ENCODE data around the gene DIPK2B. TPM values are rescaled to one million over a fixed set of nuclear protein-coding genes. Genes with fewer than 3 reads are reported as not detected.

DIPK2B gene, protein sequence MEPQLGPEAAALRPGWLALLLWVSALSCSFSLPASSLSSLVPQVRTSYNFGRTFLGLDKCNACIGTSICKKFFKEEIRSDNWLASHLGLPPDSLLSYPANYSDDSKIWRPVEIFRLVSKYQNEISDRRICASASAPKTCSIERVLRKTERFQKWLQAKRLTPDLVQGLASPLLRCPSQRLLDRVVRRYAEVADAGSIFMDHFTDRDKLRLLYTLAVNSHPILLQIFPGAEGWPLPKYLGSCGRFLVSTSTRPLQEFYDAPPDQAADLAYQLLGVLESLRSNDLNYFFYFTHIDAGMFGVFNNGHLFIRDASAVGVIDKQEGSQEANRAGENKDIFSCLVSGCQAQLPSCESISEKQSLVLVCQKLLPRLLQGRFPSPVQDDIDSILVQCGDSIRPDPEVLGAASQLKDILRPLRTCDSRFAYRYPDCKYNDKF
- 0.20 TPM for total RNA-seq

- ATAC-seq, result no peak
- DNase-seq (ENCODE audit: low spot score), result no peak
Observed at GRCh38 chrX:45200741-45201234, at the start of gene DIPK2B. TSS of gene DIPK2B (minus strand) at chrX:45200876. CDS start at chrX:45200826, 50 bp downstream.

- DNase-seq (ENCODE audit: low spot score), result no peak
Observed at GRCh38 chrX:45240301-45240700, 39.6 kb upstream of the DIPK2B start.

GRCh38 chrX:45238489-45238888 lies 37.8 kb upstream of the DIPK2B start:
- no peak for DNase-seq (ENCODE audit: low spot score)
- ATAC-seq, result no peak

More at GRCh38 chrX:45240301-45240700, 39.6 kb upstream of the DIPK2B start:
- no peak for ATAC-seq

DNA sequence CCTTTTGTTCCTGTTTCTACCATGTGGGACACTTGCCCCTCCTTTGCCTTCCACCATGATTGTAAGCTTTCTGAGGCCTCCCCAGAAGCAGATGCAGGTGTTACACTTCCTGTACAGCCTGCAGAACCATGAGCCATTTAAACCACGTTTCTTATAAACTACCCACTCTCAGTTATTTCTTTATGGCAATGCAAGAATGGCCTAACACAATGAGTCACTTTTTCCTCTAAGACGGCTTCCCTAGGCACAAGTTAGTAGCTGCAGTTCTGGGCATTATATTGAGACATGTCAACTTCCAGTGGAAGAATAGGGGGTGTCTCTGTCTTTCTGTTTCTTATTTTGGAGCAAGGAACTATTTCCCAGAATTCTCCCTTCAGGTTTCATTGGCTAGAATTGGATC lies 32.9 kb upstream of the DIPK2B start:
- ATAC-seq, result no peak
- no peak for DNase-seq (ENCODE audit: low spot score)

- DNase-seq (ENCODE audit: low spot score) (no peak), ATAC-seq (no peak)
Observed at GRCh38 chrX:45232139-45232538, 31.5 kb upstream of the DIPK2B start.

- no peak for ATAC-seq
- DNase-seq (ENCODE audit: low spot score), result no peak
Observed at GRCh38 chrX:45230410-45230809, 29.7 kb upstream of the DIPK2B start.

DNA sequence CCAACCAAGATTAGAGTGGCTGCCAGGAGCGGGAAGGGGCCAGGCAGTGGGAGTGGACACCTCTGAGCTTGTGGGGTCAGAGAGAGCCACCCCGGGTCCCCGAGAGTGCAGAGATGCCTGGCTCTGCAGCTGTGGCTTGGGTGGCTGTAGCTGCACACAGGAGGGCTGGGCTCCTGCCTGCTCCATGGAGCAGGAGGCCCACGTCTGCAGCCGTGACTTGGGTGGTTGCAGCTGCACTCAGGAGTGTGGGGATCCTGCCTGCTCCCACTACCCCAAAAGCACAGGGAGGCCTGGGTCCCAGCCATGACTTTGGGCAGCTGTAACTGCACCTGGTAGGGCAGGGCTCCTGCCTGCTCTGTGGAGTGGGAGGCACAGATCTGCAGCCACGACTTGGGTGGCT lies 28.7 kb upstream of the DIPK2B start:
- ATAC-seq (no peak), DNase-seq (ENCODE audit: low spot score) (no peak)

DNA sequence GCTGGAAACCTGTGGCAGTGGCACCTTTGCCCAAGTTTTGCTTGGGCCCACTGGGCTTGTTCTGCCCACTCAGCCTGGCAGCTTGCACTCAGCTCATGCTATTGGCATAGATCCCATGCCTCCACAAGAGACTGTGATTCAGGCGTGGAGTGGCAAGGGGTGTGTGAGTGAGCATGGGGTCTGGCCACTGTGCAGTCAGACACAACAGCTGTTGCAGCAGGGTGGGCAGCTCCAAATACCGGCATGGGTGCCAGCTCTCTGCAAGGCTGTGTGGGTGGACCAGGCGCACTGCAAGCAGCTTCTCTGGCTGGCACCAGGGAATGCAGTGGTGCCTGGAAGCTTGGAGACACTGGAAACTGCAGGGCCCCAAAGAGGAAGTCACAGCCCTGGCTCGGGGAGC lies 27.4 kb upstream of the DIPK2B start:
- ATAC-seq (no peak), DNase-seq (ENCODE audit: low spot score) (no peak)

- ATAC-seq (no peak), DNase-seq (ENCODE audit: low spot score) (no peak)
Observed at GRCh38 chrX:45208121-45208856, 7.6 kb upstream of the DIPK2B start.

GRCh38 chrX:45202171-45202570 lies 1.5 kb upstream of the DIPK2B start:
- no peak for ATAC-seq

GRCh38 chrX:45198706-45199105 lies 2.0 kb downstream of the DIPK2B start:
- DNase-seq (ENCODE audit: low spot score), result no peak
- ATAC-seq, result no peak

More at GRCh38 chrX:45202171-45202570, 1.5 kb upstream of the DIPK2B start:
- no peak for DNase-seq (ENCODE audit: low spot score)

GRCh38 chrX:45198301-45198700 lies 2.4 kb downstream of the DIPK2B start:
- DNase-seq (ENCODE audit: low spot score), result no peak
- ATAC-seq, result no peak

DNA sequence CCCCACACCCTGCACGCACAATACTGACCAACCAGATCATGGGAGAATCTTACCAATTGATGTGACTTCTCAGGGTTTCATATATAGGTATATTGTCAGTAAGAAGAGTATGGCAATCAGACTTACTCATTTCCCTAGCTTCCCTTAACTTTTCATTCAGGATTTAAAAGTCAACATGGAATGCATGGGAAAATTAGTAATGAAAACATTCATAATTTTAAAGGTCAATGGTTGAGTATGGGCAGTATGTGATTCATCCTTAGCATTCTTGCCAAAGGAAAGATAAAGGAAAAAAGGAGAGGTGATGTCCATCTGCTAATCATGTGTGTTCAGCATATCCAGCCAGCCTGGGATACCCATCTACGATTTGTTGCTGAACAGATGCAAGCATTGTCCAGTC lies 4.0 kb downstream of the DIPK2B start:
- no peak for DNase-seq (ENCODE audit: low spot score)
- no peak for ATAC-seq

GRCh38 chrX:45191820-45192409 lies 8.8 kb downstream of the DIPK2B start:
- no peak for DNase-seq (ENCODE audit: low spot score)
- no peak for ATAC-seq

DNA sequence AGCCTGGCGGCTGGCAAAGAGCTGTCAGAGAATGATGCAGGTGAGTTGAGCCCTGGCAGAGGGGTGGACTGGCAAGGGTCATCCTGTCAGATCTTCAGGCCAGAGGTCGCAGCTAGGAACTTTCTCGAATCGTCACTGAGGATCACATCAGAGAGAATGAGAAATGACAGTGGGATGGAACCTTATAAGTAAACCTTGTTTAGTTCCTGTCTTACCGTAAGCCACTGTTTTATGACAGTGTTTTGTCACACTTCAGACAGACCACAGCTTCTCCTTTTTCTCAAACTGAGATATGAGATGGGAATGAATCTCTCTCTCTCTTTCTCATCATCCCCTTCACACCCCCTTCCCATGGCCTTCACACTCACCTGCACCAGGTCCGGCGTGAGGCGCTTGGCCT lies 9.3 kb downstream of the DIPK2B start:
- no peak for DNase-seq (ENCODE audit: low spot score)

GRCh38 chrX:45187731-45188130 lies 12.9 kb downstream of the DIPK2B start:
- ATAC-seq, result no peak

More for the DNA sequence above, 9.3 kb downstream of the DIPK2B start:
- no peak for ATAC-seq

DNA sequence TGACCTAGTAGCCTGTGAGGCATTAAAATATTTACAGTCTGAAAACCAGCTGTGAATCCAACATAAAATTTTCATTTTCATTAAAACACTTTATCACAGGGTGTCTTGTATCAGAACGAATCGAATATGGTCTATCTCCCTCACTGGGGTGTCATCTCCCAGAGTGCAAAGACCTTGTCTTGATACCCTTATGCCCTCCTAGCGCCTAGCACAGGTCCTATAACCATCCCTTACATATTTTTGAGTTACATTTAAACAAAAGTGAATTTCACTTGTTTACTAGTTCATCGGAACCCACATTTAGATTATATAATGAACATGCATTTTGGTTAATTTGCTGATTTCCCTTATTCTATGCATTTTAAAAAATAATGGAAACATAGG lies 14.0 kb downstream of the DIPK2B start:
- ATAC-seq (no peak), DNase-seq (ENCODE audit: low spot score) (no peak)

More at GRCh38 chrX:45187731-45188130, 12.9 kb downstream of the DIPK2B start:
- DNase-seq (ENCODE audit: low spot score), result no peak

DNA sequence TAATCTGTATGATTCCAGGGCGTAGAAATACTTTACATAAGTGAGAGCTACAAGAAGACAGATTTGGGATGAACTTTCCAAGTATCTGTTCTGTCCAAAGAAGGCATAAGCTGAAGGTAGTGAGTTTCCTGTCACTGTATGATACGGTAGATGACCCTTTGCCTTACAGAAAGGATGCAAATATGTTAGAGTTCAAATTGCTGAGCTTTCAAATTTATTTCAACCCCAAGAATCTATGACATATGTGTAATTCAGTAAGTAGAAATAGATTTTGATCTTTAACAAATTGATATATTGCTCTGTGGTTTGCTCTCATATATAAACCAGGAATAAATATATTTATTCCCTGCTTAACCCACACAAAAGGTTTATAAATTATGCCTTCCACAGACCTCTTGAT lies 16.5 kb downstream of the DIPK2B start:
- no peak for ATAC-seq

DNA sequence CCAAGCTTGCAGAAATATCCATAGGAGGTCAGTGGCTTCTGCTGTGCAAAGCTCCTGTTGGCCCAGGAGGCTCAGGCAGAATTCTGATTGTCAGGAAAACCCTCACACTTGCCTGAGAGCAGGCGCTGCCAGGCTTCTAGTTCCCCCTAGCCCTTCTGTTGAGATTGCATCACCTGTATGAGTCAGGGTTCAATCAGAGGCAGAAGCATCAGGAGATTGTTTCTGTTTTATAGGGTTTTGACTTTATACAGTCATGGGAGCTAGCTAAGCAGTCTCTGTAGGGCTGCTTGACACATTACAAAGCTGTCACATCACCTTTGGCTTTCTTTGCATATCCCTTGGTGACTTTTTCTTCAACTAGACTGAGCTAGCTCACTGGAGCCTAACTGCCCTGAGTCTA lies 27.8 kb downstream of the DIPK2B start:
- DNase-seq (ENCODE audit: low spot score), result no peak
- ATAC-seq, result no peak

More for the DNA sequence above, 16.5 kb downstream of the DIPK2B start:
- no peak for DNase-seq (ENCODE audit: low spot score)

GRCh38 chrX:45166781-45167180 lies 33.9 kb downstream of the DIPK2B start:
- ATAC-seq (no peak), DNase-seq (ENCODE audit: low spot score) (no peak)

- DNase-seq (ENCODE audit: low spot score) (no peak), ATAC-seq (no peak)
Observed at GRCh38 chrX:45165726-45166125, 35.0 kb downstream of the DIPK2B start.
